GM12878 (cell line): ENCODE data around the gene UMPS. TPM values are rescaled to one million over a fixed set of nuclear protein-coding genes. Genes with fewer than 3 reads are reported as not detected.

Experiments
- ATAC-seq: fragments of 200-7000 bp; cut with Tn5 transposase; 3 replicates; pipeline ENCODE4 v1.9.1; 2020; ENCODE audit warnings: mild to moderate bottlenecking, moderate library complexity
- BruUV-seq: library from RNA; stranded (reverse); fragments of 400-500 nt; replicated peaks from 2 replicates; lab custom pipeline; 2021; lab: Mats Ljungman, UMichigan
- CTCF ChIA-PET: fragments of 300-600 bp; sonication (Branson Sonifier 250); formaldehyde crosslinking; extraction: SDS; loops from one replicate; lab custom pipeline; 2021; ENCODE audit warnings: inconsistent platforms; lab: Yijun Ruan, JAX
- POLR2A ChIA-PET: fragments of 350-600 bp; formaldehyde crosslinking; extraction: SDS; loops from one replicate; lab custom pipeline; 2021; ENCODE audit warnings: inconsistent platforms; lab: Charles Lee
- RAD21 ChIA-PET: fragments of 300-600 bp; sonication (Branson Sonifier 250); formaldehyde crosslinking; loops from one replicate; lab custom pipeline; 2023; ENCODE audit warnings: antibody characterized with exemption; ENCODE audit not compliant: unreplicated experiment; lab: Charles Lee
- SMC1A ChIA-PET: fragments of 300-600 bp; sonication (Branson Sonifier 250); formaldehyde crosslinking; loops from one replicate; lab custom pipeline; 2023; ENCODE audit not compliant: unreplicated experiment, uncharacterized antibody; lab: Charles Lee
- DNase-seq: peaks from one replicate; pipeline ENCODE4 v3.0.0-alpha.2; 2011; ENCODE audit warnings: low read depth, low spot score
- FAIRE-seq: peaks from 3 replicates; lab custom pipeline; 2011; peaks lifted over from hg19 to GRCh38; lab: Jason Lieb, UNC
- H2AFZ ChIP-seq: 2 replicates; pipeline ENCODE4 v1.6.0; 2011; ENCODE audit warnings: low read depth, low read length, control low read depth; ENCODE audit not compliant: control insufficient read depth
- H3K27ac ChIP-seq: 2 replicates; pipeline ENCODE4 v1.5.1; 2011; ENCODE audit warnings: control low read depth; ENCODE audit not compliant: control insufficient read depth, insufficient read depth
- H3K27me3 ChIP-seq, 2 experiments: replicated peaks in 1 of 2; 2 replicates each; pipeline versions ENCODE4 v1.6.0 to v1.6.1; 2011; ENCODE audit warnings: low read length in 1 of 2; ENCODE audit not compliant: control insufficient read depth in 2 of 2, insufficient read depth in 2 of 2
- H3K36me3 ChIP-seq, 2 experiments: 2 replicates each; pipeline ENCODE4 v1.5.1; 2011; ENCODE audit warnings: low read length in 1 of 2; ENCODE audit not compliant: control insufficient read depth in 2 of 2, insufficient read depth in 2 of 2
- H3K4me1 ChIP-seq: 2 replicates; pipeline ENCODE4 v1.6.1; 2011; ENCODE audit warnings: mild to moderate bottlenecking, low read length, moderate library complexity, mixed read lengths; ENCODE audit not compliant: control insufficient read depth, insufficient read depth
- H3K4me2 ChIP-seq: 2 replicates; pipeline ENCODE4 v1.6.0; 2011; ENCODE audit warnings: control low read depth; ENCODE audit not compliant: control insufficient read depth, insufficient read depth
- H3K4me3 ChIP-seq: fragments of 200-600 bp; sonication (generic); 2 replicates; pipeline ENCODE4 v1.5.1; 2016
- H3K79me2 ChIP-seq: 2 replicates; pipeline ENCODE4 v1.6.0; 2011; ENCODE audit warnings: low read length; ENCODE audit not compliant: control insufficient read depth, insufficient read depth
- H3K9ac ChIP-seq: 2 replicates; pipeline ENCODE4 v1.8.0; 2011; ENCODE audit warnings: low read length, control low read depth, mixed read lengths; ENCODE audit not compliant: control insufficient read depth, insufficient read depth
- H3K9me3 ChIP-seq: replicated peaks from 3 replicates; pipeline ENCODE4 v1.5.1; 2011; ENCODE audit warnings: mild to moderate bottlenecking, low read length; ENCODE audit not compliant: control insufficient read depth, insufficient read depth
- H4K20me1 ChIP-seq: 2 replicates; pipeline ENCODE4 v1.6.0; 2011; ENCODE audit not compliant: control insufficient read depth, insufficient read depth
- CEBPZ ChIP-seq: fragments of 150-350 bp; IDR thresholded peaks from 2 replicates; pipeline ENCODE4 v1.6.1; 2016; ENCODE audit warnings: low read depth, low read length
- HDAC6 ChIP-seq: fragments of 200-600 bp; sonication (generic); IDR thresholded peaks from one replicate; pipeline ENCODE4 v1.8.0; 2017; ENCODE audit warnings: antibody characterized with exemption; ENCODE audit not compliant: unreplicated experiment
- JUNB ChIP-seq: IDR thresholded peaks from 2 replicates; pipeline ENCODE4 v1.6.1; 2016; ENCODE audit warnings: antibody characterized with exemption, mild to moderate bottlenecking
- MAX ChIP-seq: IDR thresholded peaks from 2 replicates; pipeline ENCODE4 v1.6.1; 2012; ENCODE audit warnings: low read depth, low read length, improper control_type of control experiment
- RB1 ChIP-seq: fragments of 450-650 bp; formaldehyde crosslinking; IDR thresholded peaks from 2 replicates; pipeline ENCODE4 v1.6.1; 2017; ENCODE audit warnings: mild to moderate bottlenecking, borderline replicate concordance
- RCOR1 ChIP-seq: conservative IDR thresholded peaks from 2 replicates; pipeline ENCODE4 v1.6.1; 2012; ENCODE audit warnings: low read depth, low read length, improper control_type of control experiment
- RFX5 ChIP-seq: IDR thresholded peaks from 2 replicates; pipeline ENCODE4 v1.6.1; 2011; ENCODE audit warnings: low read depth, low read length, improper control_type of control experiment
- SIX5 ChIP-seq: IDR thresholded peaks from 2 replicates; pipeline ENCODE4 v1.6.1; 2011; ENCODE audit warnings: mild to moderate bottlenecking, low read depth, low read length, moderate library complexity; ENCODE audit not compliant: severe bottlenecking
- SMARCA5 ChIP-seq: fragments of 450-650 bp; IDR thresholded peaks from 2 replicates; pipeline ENCODE4 v1.6.1; 2017; ENCODE audit warnings: mild to moderate bottlenecking
- ZBED1 ChIP-seq: IDR thresholded peaks from 2 replicates; pipeline ENCODE4 v1.6.1; 2016; ENCODE audit warnings: borderline replicate concordance
- WGBS: methylation state at CpG from one replicate; pipeline ENCODE4 v1.1.6; 2016; ENCODE audit warnings: low lambda C conversion rate; ENCODE audit not compliant: insufficient replicate concordance, insufficient coverage; ENCODE audit errors: missing lambda C conversion rate; 5-methylcytosine and 5-hydroxymethylcytosine counted together
- in situ Hi-C: fragments of 300-500 bp; cut with MboI; formaldehyde crosslinking; loops from 9 replicates; pipeline ENCODE4 v1.14.3; 2018; ENCODE audit warnings: mixed read lengths
- intact Hi-C: fragments of 100-400 bp; cut with micrococcal nuclease; formaldehyde crosslinking; loops from one replicate; pipeline ENCODE4 v1.14.2; 2022; ENCODE audit not compliant: unreplicated experiment
- polyA plus RNA-seq, 11 experiments: library from polyadenylated mRNA; depleted of rRNA in 4 of 11; unstranded in 6 of 11; stranded (reverse) in 5 of 11; fragments of >200 nt; fragmentation: Nextera tagmentation in 4 of 11; fragmentation: Illumina TruSeq in 1 of 11; extraction: Ambion mirVana in 4 of 11; extraction: Trizol in 1 of 11; gene quantifications; 1 replicate in 1 of 11; 2 replicates in 10 of 11; pipeline versions ENCODE4 v1.2.1 to v1.2.3, GENCODE V29; 2011 to 2016; ENCODE audit warnings: inconsistent platforms in 2 of 11, missing spikeins in 2 of 11, low read depth in 1 of 11
- total RNA-seq, 4 experiments: library from RNA; depleted of rRNA in 3 of 4; stranded (reverse); fragments of >200 nt in 3 of 4; fragmentation: Illumina TruSeq in 1 of 4; extraction: Trizol in 1 of 4; gene quantifications; 2 replicates each; pipeline versions ENCODE4 v1.2.1 to v1.2.3, GENCODE V29; 2013 to 2021
- TF ChIP-seq, protein P1 (sequence below): fragments of 450-650 bp; formaldehyde crosslinking; IDR thresholded peaks from 2 replicates; pipeline ENCODE4 v1.4.0; 2020; ENCODE audit warnings: mild to moderate bottlenecking, moderate library complexity
- TF ChIP-seq, protein P2 (sequence below): fragments of 450-650 bp; IDR thresholded peaks from 2 replicates; pipeline ENCODE4 v1.6.1; 2016; ENCODE audit warnings: mild to moderate bottlenecking

UMPS gene
- total and polyA plus RNA-seq, 10 of the 15 experiments (the other 5 are each of a cell fraction or from before 2014, with no cell fraction given) = 30.6 to 82.8 (median 49.5) TPM

DNA sequence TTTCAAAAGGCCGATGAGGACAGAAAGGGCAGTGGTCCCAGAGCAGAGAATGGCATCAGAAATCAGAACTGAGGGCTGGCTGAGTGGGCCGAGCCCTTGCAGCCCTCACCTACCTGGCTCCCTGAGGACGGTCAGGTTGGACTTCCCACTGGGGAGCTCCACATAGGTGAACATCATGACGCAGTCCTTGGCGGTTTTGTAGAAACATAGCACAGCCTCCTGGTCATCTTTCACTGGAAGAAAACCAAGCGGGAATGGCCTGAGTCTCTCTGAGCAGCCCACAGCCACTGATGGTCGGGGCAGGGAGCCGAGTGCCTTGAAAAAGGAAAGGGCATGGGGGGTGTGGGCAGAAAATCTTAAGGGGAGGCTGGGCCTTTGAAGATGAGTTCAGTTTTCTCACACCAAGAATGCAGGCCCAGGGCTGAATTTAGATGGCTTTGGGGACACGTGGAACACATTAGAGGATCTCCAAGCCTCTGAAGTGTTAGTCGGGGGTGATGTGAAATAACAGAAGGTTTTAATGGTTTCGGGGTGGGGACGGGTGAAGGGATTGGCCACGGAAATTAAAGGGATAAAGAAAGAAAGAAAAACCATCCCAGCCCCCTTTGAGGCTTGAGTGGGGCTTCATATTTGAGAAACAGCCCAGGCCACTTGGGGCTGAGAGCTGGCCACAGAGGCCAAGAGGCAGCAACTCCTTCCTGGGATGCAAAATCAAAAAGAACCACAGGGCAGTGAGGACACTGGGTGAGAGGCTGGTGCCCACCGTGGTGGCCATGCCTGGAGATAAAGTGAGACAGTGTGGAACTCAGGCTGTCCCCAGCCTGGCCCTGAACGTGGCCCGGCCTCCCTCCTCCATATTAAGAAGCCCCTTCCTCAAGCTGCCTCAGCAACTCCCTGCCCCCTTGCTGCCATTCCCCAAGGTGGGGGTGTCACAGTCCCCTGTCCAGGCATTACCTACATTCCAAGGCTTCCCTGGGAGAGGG, 36.2 kb downstream of the UMPS start:
- POLR2A ChIA-PET = interaction anchor here (1.7 kb wide), 1 partner anchor 135 kb away, joined by 4 read pairs; no protein-coding TSS in a partner anchor
- Histone ChIP-seq H3K27me3 (no peaks in the 10 kb centered on the region; a peak in 2 of 4 replicates), H3K9me3 (no peaks in the 10 kb centered on the region), H3K4me1 (peaks cover 13% of the 10 kb centered on the region), H3K27ac (no peak overlapping the region), H3K9ac (no peak overlapping the region), H4K20me1 (no peaks in the 10 kb centered on the region), H3K36me3 (no peaks in the 10 kb centered on the region), H3K4me2 (no peak overlapping the region), H3K4me3 (no peak overlapping the region), H3K79me2 (no peaks in the 10 kb centered on the region), H2AFZ (no peak overlapping the region)
- DNase-seq (no peak), FAIRE-seq (no peak), ATAC-seq (no peak)
- intact Hi-C loops = no loop called here
- SMC1A ChIA-PET = interaction anchor here (1.2 to 10.3 kb wide), 4 partner anchors 19 to 208 kb away, joined by 3 to 242 read pairs (median 46); no protein-coding TSS in a partner anchor
- RAD21 ChIA-PET = interaction anchor here (0.9 to 5.3 kb wide), 4 partner anchors 13 to 135 kb away, joined by 3 to 54 read pairs (median 6); no protein-coding TSS in a partner anchor
- no TSS peak for BruUV-seq
- 24% methylated on average over 16 of the region's 16 CpGs for WGBS
- CTCF ChIA-PET = interaction anchor here (0.7 to 14.8 kb wide), 10 partner anchors 11 to 1621 kb away, joined by 3 to 551 read pairs (median 6); no protein-coding TSS in a partner anchor
- in situ Hi-C loops = no loop called here
- TF ChIP-seq RCOR1 (no peak), JUNB (no peak), RFX5 (no peak), SIX5 (no peak), CEBPZ (no peak), MAX (no peak), HDAC6 (no peak), SMARCA5 (no peak), ZBED1 (no peak), RB1 (no peak)
- TF ChIP-seq, protein P1, sequence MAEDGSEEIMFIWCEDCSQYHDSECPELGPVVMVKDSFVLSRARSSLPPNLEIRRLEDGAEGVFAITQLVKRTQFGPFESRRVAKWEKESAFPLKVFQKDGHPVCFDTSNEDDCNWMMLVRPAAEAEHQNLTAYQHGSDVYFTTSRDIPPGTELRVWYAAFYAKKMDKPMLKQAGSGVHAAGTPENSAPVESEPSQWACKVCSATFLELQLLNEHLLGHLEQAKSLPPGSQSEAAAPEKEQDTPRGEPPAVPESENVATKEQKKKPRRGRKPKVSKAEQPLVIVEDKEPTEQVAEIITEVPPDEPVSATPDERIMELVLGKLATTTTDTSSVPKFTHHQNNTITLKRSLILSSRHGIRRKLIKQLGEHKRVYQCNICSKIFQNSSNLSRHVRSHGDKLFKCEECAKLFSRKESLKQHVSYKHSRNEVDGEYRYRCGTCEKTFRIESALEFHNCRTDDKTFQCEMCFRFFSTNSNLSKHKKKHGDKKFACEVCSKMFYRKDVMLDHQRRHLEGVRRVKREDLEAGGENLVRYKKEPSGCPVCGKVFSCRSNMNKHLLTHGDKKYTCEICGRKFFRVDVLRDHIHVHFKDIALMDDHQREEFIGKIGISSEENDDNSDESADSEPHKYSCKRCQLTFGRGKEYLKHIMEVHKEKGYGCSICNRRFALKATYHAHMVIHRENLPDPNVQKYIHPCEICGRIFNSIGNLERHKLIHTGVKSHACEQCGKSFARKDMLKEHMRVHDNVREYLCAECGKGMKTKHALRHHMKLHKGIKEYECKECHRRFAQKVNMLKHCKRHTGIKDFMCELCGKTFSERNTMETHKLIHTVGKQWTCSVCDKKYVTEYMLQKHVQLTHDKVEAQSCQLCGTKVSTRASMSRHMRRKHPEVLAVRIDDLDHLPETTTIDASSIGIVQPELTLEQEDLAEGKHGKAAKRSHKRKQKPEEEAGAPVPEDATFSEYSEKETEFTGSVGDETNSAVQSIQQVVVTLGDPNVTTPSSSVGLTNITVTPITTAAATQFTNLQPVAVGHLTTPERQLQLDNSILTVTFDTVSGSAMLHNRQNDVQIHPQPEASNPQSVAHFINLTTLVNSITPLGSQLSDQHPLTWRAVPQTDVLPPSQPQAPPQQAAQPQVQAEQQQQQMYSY (CRISPR knock-in tag) = no peak
- TF ChIP-seq, protein P2, sequence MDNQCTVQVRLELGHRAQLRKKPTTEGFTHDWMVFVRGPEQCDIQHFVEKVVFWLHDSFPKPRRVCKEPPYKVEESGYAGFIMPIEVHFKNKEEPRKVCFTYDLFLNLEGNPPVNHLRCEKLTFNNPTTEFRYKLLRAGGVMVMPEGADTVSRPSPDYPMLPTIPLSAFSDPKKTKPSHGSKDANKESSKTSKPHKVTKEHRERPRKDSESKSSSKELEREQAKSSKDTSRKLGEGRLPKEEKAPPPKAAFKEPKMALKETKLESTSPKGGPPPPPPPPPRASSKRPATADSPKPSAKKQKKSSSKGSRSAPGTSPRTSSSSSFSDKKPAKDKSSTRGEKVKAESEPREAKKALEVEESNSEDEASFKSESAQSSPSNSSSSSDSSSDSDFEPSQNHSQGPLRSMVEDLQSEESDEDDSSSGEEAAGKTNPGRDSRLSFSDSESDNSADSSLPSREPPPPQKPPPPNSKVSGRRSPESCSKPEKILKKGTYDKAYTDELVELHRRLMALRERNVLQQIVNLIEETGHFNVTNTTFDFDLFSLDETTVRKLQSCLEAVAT = no peak
